ENCODE data around the gene NUP188. TPM values are rescaled to one million over a fixed set of nuclear protein-coding genes. Genes with fewer than 3 reads are reported as not detected.
A peak's percentile ranks its signal among the peaks of the same experiment; 100 is the strongest.

NUP188 gene
- total RNA-seq, 1 donor from 2014 or later: 28.2 TPM

- DNase-seq (ENCODE audit: low spot score): no peak
These were observed 60.4 kb downstream of the NUP188 start for GRCh38 chr9:129007766-129008468.

- no peak for DNase-seq (ENCODE audit: low spot score)
These were observed 61.0 kb downstream of the NUP188 start for GRCh38 chr9:129008469-129008965.

GRCh38 chr9:129008986-129009583 is 61.6 kb downstream of the NUP188 start:
- DNase-seq (ENCODE audit: low spot score): no peak

- DNase-seq (ENCODE audit: low spot score): no peak
These were observed 62.2 kb downstream of the NUP188 start for GRCh38 chr9:129009584-129010141.

GRCh38 chr9:129010267-129010975 is 62.9 kb downstream of the NUP188 start:
- DNase-seq (ENCODE audit: low spot score): no peak

- DNase-seq (ENCODE audit: low spot score): no peak
These were observed 63.7 kb downstream of the NUP188 start for GRCh38 chr9:129011170-129011569.

GRCh38 chr9:129011761-129012181 is 64.3 kb downstream of the NUP188 start:
- no peak for DNase-seq (ENCODE audit: low spot score)

GRCh38 chr9:129012343-129012742 is 64.8 kb downstream of the NUP188 start:
- no peak for DNase-seq (ENCODE audit: low spot score)

GRCh38 chr9:129012893-129013448 is 65.5 kb downstream of the NUP188 start:
- DNase-seq (ENCODE audit: low spot score): no peak

- DNase-seq (ENCODE audit: low spot score): no peak
These were observed 66.2 kb downstream of the NUP188 start for GRCh38 chr9:129013674-129014073.

GRCh38 chr9:129014124-129014523 is 66.6 kb downstream of the NUP188 start:
- DNase-seq (ENCODE audit: low spot score): no peak

- no peak for DNase-seq (ENCODE audit: low spot score)
These were observed 67.1 kb downstream of the NUP188 start for GRCh38 chr9:129014608-129015007.

GRCh38 chr9:129021091-129021490 is 73.6 kb downstream of the NUP188 start:
- no peak for DNase-seq (ENCODE audit: low spot score)

- no peak for DNase-seq (ENCODE audit: low spot score)
These were observed 74.5 kb downstream of the NUP188 start for GRCh38 chr9:129022037-129022436.

- peak; percentile 21 for DNase-seq (ENCODE audit: low spot score)
These were observed 75.8 kb downstream of the NUP188 start for GRCh38 chr9:129023036-129023907.

- no peak for DNase-seq (ENCODE audit: low spot score)
These were observed 76.4 kb downstream of the NUP188 start for GRCh38 chr9:129023908-129024233.

- DNase-seq (ENCODE audit: low spot score): peak; percentile 36
These were observed 79.1 kb downstream of the NUP188 start for GRCh38 chr9:129026442-129027223.

- DNase-seq (ENCODE audit: low spot score): no peak
These were observed 79.8 kb downstream of the NUP188 start for GRCh38 chr9:129027224-129027684.

- DNase-seq (ENCODE audit: low spot score): peak; percentile 16
These were observed 80.2 kb downstream of the NUP188 start for GRCh38 chr9:129027685-129028191.
